NOMO-1 treated with dmso at 0.1 percent for 144 hours (cell line): ENCODE results near the gene TSPYL6.

ENCODE experiments used
- DNase-seq: peaks from one replicate; lab custom pipeline; 2025; ENCODE audit not compliant: unreplicated experiment; lab: John Stamatoyannopoulos, UW

TSPYL6 gene

GRCh38 chr2:54259413-54260240 is 3.6 kb upstream of the TSPYL6 start:
- DNase-seq = no peak

GRCh38 chr2:54258166-54258565 is 2.1 kb upstream of the TSPYL6 start:
- no peak for DNase-seq

GRCh38 chr2:54255230-54256090 is 569 bp downstream of the TSPYL6 start:
- no peak for DNase-seq

GRCh38 chr2:54254180-54254579 is 1.8 kb downstream of the TSPYL6 start:
- DNase-seq = no peak

- no peak for DNase-seq
Observed at GRCh38 chr2:54249629-54250028, 6.4 kb downstream of the TSPYL6 start.

- DNase-seq = no peak
Observed at GRCh38 chr2:54247115-54247514, 8.9 kb downstream of the TSPYL6 start.

- DNase-seq = no peak
Observed at GRCh38 chr2:54240515-54241469, 15.2 kb downstream of the TSPYL6 start.

GRCh38 chr2:54239427-54239826 is 16.6 kb downstream of the TSPYL6 start:
- no peak for DNase-seq

- DNase-seq = no peak
Observed at GRCh38 chr2:54237428-54237827, 18.6 kb downstream of the TSPYL6 start.

GRCh38 chr2:54233832-54234649 is 22.0 kb downstream of the TSPYL6 start:
- DNase-seq = no peak

- DNase-seq = no peak
Observed at GRCh38 chr2:54228945-54229344, 27.1 kb downstream of the TSPYL6 start.

GRCh38 chr2:54227798-54228197 is 28.2 kb downstream of the TSPYL6 start:
- no peak for DNase-seq

- no peak for DNase-seq
Observed at GRCh38 chr2:54226260-54226659, 29.8 kb downstream of the TSPYL6 start.

- no peak for DNase-seq
Observed at GRCh38 chr2:54224997-54225396, 31.0 kb downstream of the TSPYL6 start.

- no peak for DNase-seq
Observed at GRCh38 chr2:54213082-54213481, 42.9 kb downstream of the TSPYL6 start.

- no peak for DNase-seq
Observed at GRCh38 chr2:54212456-54212855, 43.6 kb downstream of the TSPYL6 start.

GRCh38 chr2:54209379-54209778 is 46.6 kb downstream of the TSPYL6 start:
- no peak for DNase-seq

GRCh38 chr2:54208364-54209240 is 47.4 kb downstream of the TSPYL6 start:
- no peak for DNase-seq

GRCh38 chr2:54207666-54208195 is 48.3 kb downstream of the TSPYL6 start:
- DNase-seq = no peak
